Measurements from ENCODE around the gene RPS3A. TPM values are rescaled to one million over a fixed set of nuclear protein-coding genes. Genes with fewer than 3 reads are reported as not detected.

The RPS3A gene
- total RNA-seq, 1 experiment from 2014 or later: 1,868 TPM

- no peak for DNase-seq
- no peaks in the 10 kb centered on the region for H3K36me3 ChIP-seq (ENCODE audit: control insufficient read depth, insufficient read depth, low read length)
- no peaks in the 10 kb centered on the region for H3K9me3 ChIP-seq
- ChIA-PET CTCF (no interaction called here), POLR2A (interaction anchor here (0.6 kb wide), 1 partner anchor 71 kb away, joined by 6 read pairs; no protein-coding TSS in a partner anchor)
- Mint-ChIP-seq H3K27me3 (ENCODE audit: insufficient read depth, unreplicated experiment) (no peaks in the 10 kb centered on the region), H3K27ac (ENCODE audit: unreplicated experiment) (no peak overlapping the region), H3K4me3 (ENCODE audit: unreplicated experiment) (no peak overlapping the region), H3K9me3 (ENCODE audit: unreplicated experiment) (no peaks in the 10 kb centered on the region), H3K4me1 (ENCODE audit: low read depth, unreplicated experiment) (no peaks in the 10 kb centered on the region), H3K36me3 (ENCODE audit: insufficient read depth, unreplicated experiment) (peaks cover 41% of the 10 kb centered on the region)
- intact Hi-C loops (cut with micrococcal nuclease; ENCODE audit: unreplicated experiment): loop anchor here (10.0 kb wide), 2 partner anchors 160 to 530 kb away; partner anchors contain the start of gene PRSS48
- no peak overlapping the region for H3K4me3 ChIP-seq (ENCODE audit: low read depth, low read length)
- TF ChIP-seq CTCF (IDR thresholded peaks at IDR 0.05; ENCODE audit: insufficient read depth in 1 of 2, low read depth in 1 of 2, low read length in 1 of 2, severe bottlenecking in 1 of 2, unreplicated experiment in 1 of 2): no peak
- H3K27me3 ChIP-seq (replicated peaks; ENCODE audit: control insufficient read depth, insufficient read depth, low read length): no peaks in the 10 kb centered on the region
- peaks cover 4% of the 10 kb centered on the region; the same call in 1 of the 2 replicates for H3K4me1 ChIP-seq
- no TSS peak for BruUV-seq (replicated peaks)
Measured at GRCh38 chr4:151114338-151114737, 14.9 kb downstream of the RPS3A start.

DNA sequence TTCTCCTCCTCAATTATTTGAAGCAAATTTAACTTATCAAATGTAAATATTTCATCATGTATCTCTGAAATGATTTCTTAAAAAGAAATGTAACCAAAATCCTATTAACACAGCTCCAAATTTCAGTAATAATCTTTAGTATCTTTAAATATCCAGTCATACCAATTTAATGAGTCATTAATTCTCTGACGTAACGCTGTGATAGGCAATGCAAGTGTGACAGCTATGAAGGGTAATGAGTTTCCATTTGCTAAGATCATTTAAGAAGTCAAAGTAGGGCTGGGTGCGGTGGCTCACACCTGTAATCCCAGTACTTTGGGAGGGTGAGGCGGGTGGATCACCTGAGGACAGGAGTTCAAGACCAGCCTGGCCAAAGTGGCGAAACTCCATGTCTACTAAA lies 15.6 kb downstream of the RPS3A start:
- Mint-ChIP-seq H3K9me3 (ENCODE audit: unreplicated experiment) (no peaks in the 10 kb centered on the region), H3K4me3 (ENCODE audit: unreplicated experiment) (no peak overlapping the region), H3K27ac (ENCODE audit: unreplicated experiment) (no peak overlapping the region), H3K4me1 (ENCODE audit: low read depth, unreplicated experiment) (no peaks in the 10 kb centered on the region), H3K27me3 (ENCODE audit: insufficient read depth, unreplicated experiment) (no peaks in the 10 kb centered on the region), H3K36me3 (ENCODE audit: insufficient read depth, unreplicated experiment) (peaks cover 43% of the 10 kb centered on the region)
- no peaks in the 10 kb centered on the region for H3K27me3 ChIP-seq (replicated peaks; ENCODE audit: control insufficient read depth, insufficient read depth, low read length)
- TF ChIP-seq CTCF (IDR thresholded peaks at IDR 0.05; ENCODE audit: insufficient read depth in 1 of 2, low read depth in 1 of 2, low read length in 1 of 2, severe bottlenecking in 1 of 2, unreplicated experiment in 1 of 2): no peak
- no TSS peak for BruUV-seq (replicated peaks)
- POLR2A ChIA-PET: interaction anchor here (0.7 kb wide), 1 partner anchor 369 kb away, joined by 4 read pairs; no protein-coding TSS in a partner anchor
- DNase-seq: no peak
- CTCF ChIA-PET: no interaction called here
- H3K4me1 ChIP-seq: peaks cover 4% of the 10 kb centered on the region; the same call in 1 of the 2 replicates
- H3K36me3 ChIP-seq (ENCODE audit: control insufficient read depth, insufficient read depth, low read length): no peaks in the 10 kb centered on the region
- H3K9me3 ChIP-seq: no peaks in the 10 kb centered on the region
- no peak overlapping the region for H3K4me3 ChIP-seq (ENCODE audit: low read depth, low read length)
- intact Hi-C loops (cut with micrococcal nuclease; ENCODE audit: unreplicated experiment): loop anchor here (10.0 kb wide), 2 partner anchors 160 to 530 kb away; partner anchors contain the start of gene PRSS48

GRCh38 chr4:151117371-151117962 lies 18.0 kb downstream of the RPS3A start:
- no TSS peak for BruUV-seq (replicated peaks)
- Mint-ChIP-seq H3K27ac (ENCODE audit: unreplicated experiment) (no peak overlapping the region), H3K4me3 (ENCODE audit: unreplicated experiment) (no peak overlapping the region), H3K36me3 (ENCODE audit: insufficient read depth, unreplicated experiment) (peaks cover 49% of the 10 kb centered on the region), H3K4me1 (ENCODE audit: low read depth, unreplicated experiment) (no peaks in the 10 kb centered on the region), H3K9me3 (ENCODE audit: unreplicated experiment) (no peaks in the 10 kb centered on the region), H3K27me3 (ENCODE audit: insufficient read depth, unreplicated experiment) (no peaks in the 10 kb centered on the region)
- POLR2A ChIA-PET: interaction anchor here (0.5 kb wide), 1 partner anchor 9 kb away, joined by 3 read pairs; no protein-coding TSS in a partner anchor
- intact Hi-C loops (cut with micrococcal nuclease; ENCODE audit: unreplicated experiment): loop anchor here (1.0 to 10.0 kb wide), 5 partner anchors 157 to 527 kb away; partner anchors contain the start of gene PRSS48
- CTCF ChIA-PET: interaction anchor here (0.6 to 1.5 kb wide), 7 partner anchors 9 to 487 kb away, joined by 3 to 9 read pairs (median 3); partner anchors contain the start of gene SH3D19
- DNase-seq: peak; percentile 58 to 71
- Histone ChIP-seq H3K4me1 (peaks cover 4% of the 10 kb centered on the region; the same call in 1 of the 2 replicates), H3K36me3 (ENCODE audit: control insufficient read depth, insufficient read depth, low read length) (no peaks in the 10 kb centered on the region), H3K27me3 (replicated peaks; ENCODE audit: control insufficient read depth, insufficient read depth, low read length) (no peaks in the 10 kb centered on the region), H3K4me3 (ENCODE audit: low read depth, low read length) (no peak overlapping the region), H3K9me3 (no peaks in the 10 kb centered on the region)
- peak; percentile 69 to 70 for TF ChIP-seq CTCF (IDR thresholded peaks at IDR 0.05; ENCODE audit: insufficient read depth in 1 of 2, low read depth in 1 of 2, low read length in 1 of 2, severe bottlenecking in 1 of 2, unreplicated experiment in 1 of 2)
